DMS53 treated with DMSO at 0.1 percent for 48 hours (cell line): ENCODE results near the gene TNIP1.

Experiments
- DNase-seq: peaks from one replicate; lab custom pipeline; 2025; ENCODE audit not compliant: unreplicated experiment; lab: John Stamatoyannopoulos, UW

Gene TNIP1

GRCh38 chr5:151106043-151106442 is 25.2 kb upstream of the TNIP1 start:
- no peak for DNase-seq

- DNase-seq: no peak
Measured at GRCh38 chr5:151105561-151105960, 24.7 kb upstream of the TNIP1 start.

DNA sequence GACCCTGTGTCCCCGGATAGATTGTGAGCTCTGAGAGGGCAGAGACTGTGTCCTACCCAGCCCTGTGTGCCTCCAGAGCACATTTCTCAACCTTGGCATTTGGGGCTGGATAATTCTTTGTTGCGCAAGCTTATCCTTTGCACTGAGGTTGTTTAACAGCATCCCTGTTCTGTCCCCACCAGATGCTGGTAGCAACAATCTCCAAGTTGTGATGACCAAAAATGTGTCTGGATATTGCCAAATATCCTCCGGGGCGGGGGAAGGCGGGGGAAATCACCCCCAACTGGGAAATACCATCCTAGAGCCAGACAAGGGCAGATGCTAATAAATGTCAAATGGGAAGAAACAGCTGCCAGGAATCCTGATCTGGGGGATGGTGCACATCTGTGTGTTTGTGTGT is 24.0 kb upstream of the TNIP1 start:
- DNase-seq: no peak

DNA sequence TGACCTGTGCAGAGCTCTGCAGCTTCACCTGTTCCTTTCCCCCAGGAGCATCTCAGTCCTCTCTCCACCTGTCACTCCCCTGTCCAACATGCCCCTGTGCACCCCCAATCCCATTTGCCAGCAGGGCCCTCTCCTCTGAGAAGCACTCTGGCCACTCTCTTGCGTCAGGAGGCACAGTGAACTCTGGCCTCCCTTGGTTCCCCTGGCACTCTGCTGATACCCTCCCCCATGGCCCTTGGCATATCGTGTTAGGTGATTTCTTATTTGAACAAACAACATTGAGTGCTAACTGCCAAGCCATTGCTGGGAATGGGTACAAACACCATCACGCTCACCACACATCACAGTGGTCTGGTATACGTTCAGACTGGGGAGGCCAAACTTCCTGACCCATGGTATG is 20.9 kb upstream of the TNIP1 start:
- DNase-seq: no peak

DNA sequence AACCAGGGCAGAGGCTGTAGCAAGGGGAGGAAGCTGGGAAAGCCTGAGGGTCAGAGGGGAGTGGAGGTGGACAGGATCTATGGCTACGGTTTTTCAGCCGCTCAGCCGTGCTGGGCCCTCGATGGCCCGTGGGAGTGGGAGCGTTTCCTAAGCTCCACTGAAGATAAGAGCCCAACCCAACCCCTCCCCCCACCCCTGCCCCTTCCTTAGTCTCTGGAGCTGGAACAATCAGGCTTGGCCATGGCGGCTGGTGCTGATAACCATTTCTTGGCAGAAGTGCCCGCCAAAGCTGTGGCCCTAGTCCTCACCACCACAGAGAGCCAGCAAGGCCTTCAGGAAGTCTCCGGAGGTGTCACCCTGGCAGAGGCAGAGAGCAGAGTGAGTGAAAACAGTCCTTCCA is 20.3 kb upstream of the TNIP1 start:
- DNase-seq: no peak

- no peak for DNase-seq
Measured at GRCh38 chr5:151100681-151101080, 19.8 kb upstream of the TNIP1 start.

- no peak for DNase-seq
Measured at GRCh38 chr5:151098768-151099121, 17.9 kb upstream of the TNIP1 start.

- DNase-seq: no peak
Measured at GRCh38 chr5:151097820-151098767, 17.3 kb upstream of the TNIP1 start.

GRCh38 chr5:151097061-151097460 is 16.2 kb upstream of the TNIP1 start:
- DNase-seq: no peak

DNA sequence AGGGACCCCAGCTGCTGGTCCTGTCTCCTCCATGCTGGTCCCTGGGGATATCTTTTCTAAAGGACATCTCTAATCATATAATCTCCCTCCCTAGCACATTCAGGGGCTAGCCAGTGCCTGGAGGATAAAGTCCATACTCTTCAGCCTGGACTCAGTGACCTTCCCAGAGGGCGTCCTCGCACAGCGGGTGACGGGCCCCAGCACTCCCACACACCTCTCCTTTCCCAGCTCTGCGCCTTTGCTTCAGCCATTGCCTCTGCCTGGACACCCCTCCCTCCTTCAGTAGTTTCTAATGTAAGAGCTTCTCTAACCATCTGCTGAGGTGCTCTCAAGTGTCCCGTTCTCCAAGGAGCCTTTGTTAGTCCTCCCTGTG is 15.2 kb upstream of the TNIP1 start:
- DNase-seq: no peak

DNA sequence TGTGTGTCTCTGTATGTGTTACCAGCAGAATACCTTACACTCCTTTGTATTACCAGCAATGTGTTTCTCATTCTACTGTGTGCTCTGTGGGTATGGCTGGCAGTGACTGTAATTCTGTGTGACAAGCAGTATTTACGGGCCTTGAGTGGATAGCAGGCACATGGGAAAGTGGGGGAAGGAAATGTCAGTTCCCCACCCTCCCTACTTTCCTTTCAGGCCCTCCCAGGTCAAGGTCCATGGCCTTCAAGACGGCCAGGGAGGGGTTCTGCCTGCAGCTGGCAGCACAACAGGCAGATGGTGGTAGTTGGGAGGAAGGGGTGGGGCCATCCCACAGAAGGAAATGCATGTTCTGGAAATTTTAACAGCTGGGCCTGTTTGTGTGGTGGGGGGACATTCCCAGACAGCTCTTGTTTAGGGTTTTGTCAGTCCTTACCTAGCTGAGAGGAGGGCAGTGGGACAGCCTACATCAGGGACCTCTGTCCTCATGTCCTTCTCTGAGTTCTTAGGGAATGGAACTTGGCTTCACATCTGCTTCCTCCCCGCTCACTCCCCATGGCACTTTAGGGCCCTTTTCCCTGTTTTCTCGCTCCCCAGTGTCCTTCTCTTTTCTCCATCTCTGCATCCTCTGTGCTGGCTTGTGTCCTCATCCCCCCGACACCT is 14.6 kb upstream of the TNIP1 start:
- DNase-seq: peak; percentile 11

DNA sequence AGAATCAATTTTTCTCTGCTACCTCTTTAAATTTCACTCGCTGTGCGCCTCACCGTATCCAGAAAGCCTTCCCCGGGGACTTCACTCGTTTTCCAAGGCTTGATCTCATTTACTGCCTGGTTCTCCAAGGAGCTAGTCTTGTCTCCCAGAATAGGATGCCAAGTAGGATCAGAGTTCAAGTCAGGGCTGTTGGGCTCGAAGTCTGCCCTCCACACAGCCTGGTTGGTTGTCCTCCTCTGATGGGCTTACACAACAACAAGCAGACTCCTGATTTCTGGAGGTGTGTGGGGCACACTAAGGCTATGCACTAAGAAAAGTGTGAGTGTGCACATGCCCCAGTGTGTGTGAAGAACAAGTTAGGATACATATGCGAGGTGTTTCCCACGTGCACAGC is 14.0 kb upstream of the TNIP1 start:
- no peak for DNase-seq

- DNase-seq: no peak
Measured at GRCh38 chr5:151094030-151094851, 13.4 kb upstream of the TNIP1 start.

- no peak for DNase-seq
Measured at GRCh38 chr5:151093476-151093889, 12.6 kb upstream of the TNIP1 start.

- DNase-seq: no peak
Measured at GRCh38 chr5:151092762-151093161, 11.9 kb upstream of the TNIP1 start.

GRCh38 chr5:151089726-151090125 is 8.9 kb upstream of the TNIP1 start:
- DNase-seq: no peak

DNA sequence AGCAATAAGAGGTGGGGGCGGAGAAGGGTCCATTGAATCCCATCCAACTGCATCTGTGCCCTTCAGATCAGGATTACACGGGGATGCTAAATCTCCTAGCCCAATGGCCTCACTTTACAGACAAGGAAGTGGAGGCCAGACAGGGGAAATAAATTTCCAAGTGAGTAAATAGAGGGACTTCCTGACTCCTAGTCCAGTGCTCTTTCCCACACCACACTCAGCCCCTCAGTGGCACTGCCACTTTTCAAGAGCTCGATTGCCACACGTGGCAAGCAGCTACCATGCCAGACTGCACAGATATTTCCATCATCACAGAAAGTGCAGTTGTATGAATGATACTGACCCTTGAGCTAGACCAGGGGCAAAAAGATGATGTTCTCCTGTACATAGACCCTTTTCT is 8.2 kb upstream of the TNIP1 start:
- no peak for DNase-seq

- no peak for DNase-seq
Measured at GRCh38 chr5:151087486-151087885, 6.7 kb upstream of the TNIP1 start.

DNA sequence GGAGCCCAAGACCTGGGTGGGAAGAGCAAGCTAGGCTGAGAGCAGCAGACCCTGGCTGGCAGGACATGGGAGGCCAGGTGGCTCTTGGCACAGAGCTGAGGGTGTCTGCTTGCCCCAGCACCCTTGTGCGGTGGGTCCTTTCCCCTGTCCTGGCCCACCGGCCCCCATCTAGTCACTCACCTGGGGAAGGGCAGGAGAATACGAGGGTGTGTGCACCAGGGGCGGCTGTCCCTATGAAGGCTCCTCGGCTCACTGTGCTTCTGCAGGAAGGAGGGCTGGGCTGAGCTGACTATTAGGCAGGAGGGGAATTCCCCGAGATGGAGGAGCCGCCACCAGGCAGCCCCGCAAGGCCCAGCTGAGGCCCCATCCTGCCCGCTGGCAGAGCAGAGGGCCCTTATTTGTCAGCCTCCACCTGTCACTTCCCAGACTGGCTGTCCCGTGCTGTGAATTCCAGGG is 6.1 kb upstream of the TNIP1 start:
- DNase-seq: no peak

DNA sequence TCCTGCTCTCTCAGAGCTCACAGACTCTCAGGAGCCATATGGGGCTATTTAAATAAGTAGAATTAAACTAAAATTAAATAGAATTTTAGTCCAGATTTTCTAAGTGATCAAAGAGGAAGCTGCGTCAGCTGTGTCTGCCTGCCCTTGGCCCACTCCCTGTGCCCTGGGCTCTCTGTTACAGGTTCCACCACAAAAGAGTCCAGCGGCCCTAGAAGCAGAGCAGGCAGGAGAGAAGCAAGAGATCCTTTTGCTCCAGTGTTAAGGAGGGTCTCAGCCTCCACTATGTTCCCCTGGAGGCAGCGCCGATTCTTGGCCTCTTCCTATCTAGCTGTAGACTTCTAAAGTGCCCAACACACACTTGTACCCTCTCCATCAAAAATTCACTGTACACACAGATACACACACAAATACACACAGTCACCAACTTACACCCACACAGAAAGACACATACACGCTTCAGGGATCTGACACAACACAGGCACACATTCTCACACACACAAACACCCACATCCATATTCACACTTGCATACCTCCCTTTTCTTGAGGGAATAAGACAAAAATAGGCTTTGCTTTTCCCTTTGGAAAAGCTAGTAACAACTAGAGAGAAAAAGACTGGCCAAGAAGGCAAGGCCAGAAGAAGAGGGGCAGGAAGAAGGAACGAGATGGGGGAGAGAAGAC is 5.5 kb upstream of the TNIP1 start:
- DNase-seq: no peak

DNA sequence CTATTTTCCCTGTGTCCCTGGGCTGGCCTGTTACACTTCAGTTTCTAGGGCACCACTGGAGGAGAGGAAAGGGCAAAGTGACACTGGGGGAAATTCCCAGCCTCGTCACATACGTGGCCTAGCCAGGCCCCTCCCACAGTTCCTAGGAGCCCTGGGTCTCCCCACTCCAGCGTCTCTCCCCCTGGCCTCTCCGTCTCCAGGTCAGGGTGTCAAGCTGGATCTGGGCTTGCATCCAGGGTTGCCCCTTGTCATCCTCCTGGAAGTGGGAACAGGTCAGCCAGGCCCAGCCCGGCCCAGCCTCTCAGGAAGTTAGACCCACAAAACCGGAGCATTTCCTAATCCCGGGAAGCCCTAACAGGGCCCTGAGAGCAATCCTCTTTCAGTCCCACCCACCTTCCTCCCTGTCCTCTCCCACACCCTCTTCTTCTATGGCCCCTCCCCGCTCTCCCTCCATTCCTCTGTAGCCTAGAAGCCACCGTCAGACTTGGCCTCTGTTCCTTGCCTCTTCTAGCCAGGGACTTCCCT is 4.7 kb upstream of the TNIP1 start:
- DNase-seq: no peak
